Measurements from ENCODE around the gene ZBTB7A.

The ZBTB7A gene

DNA sequence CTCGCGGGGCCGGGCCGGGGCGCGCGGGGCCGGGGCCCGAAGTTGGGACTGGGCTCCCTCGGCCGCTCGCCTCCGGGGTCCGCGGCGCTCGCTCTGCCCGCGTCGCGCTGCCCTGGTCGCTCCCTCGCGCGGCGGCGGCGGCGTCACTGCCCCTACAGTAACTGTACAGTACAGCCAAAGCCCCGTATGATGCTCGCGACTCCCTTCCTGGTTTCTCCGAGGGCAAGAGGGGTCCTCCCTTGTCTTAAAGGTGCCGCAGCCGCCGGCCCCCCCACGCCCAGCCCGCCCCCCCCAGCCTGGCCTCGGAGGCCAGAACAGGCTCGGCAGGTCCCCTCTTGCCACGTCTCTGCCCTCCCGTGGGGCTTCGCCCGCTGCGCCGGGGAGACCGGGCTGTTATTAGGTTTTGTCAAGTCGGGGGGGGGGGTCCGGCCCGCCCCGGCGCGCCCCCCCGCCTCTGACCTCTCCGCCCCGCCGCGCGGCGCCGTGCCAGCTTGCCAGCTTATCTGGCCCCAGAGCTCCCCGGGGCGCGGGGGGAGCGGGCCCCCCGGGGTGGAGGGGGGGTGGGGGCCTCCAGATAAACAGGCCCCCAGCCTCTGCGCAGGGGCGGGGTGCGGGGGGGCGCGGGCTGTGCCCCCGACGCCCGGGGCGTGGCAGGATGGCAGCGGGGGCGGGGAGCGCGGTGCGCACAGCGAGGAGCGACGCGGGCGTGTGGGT lies at the start of gene ZBTB7A:
ZBTB7A (minus strand) TSS at position 218 of the 714 bp plus-strand sequence. CDS start 11,667 bp downstream, outside the sequence.
- peak in 2 of 3 donors; percentile 57 to 58 for DNase-seq (ENCODE audit: low read depth in 3 of 3)

DNA sequence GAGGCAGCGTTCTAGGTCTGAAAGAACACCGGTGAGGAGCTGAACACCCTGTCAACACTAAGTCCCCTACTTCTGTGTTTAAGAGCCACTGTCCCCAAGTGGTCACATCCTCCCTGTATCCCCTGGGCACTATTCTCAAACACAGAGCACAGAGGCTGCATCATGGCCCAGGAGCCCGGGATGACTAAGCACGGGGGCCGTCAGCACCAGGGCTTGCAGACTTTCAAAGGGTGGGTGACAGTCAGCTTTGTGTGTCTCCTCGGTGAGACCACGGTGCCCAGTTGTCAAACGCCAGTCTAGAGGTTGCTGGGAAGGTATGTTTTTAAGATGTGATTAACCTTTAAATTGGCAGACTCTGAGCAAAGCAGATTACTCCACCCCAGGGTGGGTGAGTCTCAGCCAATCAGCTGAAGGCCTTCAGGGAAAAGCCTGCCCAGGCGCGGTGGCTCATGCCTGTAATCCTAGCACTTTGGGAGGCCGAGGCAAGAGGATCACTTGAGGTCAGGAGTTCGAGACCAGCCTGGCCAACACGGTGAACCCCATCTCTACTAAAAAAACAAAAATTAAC lies 49.2 kb upstream of the ZBTB7A start:
- DNase-seq (ENCODE audit: low read depth in 3 of 3): no peak

DNA sequence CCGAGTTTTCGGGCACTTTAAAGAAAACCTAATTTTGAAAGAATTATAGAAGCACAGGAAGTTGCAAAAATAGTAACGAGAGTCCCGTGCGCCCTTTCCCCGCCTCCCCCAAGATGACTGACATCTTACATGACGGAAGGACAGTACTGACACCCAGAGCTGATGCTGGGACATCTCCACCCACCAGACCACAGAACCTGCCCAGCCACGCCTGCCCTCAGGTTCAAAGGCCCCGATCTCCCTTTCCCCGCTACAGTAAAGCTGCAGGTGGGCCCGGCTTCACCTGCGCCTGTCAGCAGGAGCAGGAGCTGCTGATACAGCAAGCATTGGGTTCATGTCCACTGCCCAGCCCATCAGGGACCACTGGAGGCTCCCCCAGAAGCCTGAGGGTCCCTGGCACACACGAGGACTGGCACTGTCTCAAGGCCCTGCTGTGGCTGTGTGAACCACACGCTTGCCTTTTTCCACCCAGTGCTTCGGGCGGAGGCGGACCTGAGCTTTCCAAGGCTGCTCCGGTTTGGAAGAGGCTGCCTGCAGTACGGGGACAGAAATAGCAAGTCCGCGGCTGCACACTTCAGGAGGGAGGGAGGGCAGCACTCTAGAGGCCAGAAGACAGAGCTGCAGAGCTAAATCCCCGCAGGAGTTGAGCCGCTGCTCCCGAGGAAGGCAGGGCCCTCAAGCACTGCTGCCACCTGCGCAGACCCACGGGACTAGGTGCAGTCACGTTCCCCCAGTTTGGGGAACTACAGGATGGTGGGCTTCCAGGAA lies 48.5 kb upstream of the ZBTB7A start:
- DNase-seq (ENCODE audit: low read depth in 3 of 3): peak in 2 of 3 donors; percentile 29 to 48

DNA sequence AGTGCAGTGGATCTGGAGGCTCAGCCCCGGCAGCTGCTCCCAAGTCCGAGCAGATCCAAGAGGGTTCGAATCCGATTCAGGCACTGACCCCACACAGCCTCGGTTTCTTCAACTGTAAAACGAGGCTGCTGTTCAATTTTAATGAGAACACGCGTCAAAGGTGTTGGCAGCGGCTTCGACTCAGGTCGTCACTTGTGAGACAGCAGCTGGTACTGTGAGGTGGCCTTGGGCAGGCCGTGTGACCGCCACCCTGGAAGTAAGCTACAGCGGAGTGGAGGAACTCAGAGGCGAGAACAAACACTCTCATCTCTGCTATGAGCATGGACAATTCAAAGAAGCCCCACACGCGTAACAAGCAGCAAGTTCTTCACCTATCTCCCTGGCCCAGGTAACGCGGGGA lies 47.5 kb upstream of the ZBTB7A start:
- no peak for DNase-seq (ENCODE audit: low read depth in 3 of 3)

DNA sequence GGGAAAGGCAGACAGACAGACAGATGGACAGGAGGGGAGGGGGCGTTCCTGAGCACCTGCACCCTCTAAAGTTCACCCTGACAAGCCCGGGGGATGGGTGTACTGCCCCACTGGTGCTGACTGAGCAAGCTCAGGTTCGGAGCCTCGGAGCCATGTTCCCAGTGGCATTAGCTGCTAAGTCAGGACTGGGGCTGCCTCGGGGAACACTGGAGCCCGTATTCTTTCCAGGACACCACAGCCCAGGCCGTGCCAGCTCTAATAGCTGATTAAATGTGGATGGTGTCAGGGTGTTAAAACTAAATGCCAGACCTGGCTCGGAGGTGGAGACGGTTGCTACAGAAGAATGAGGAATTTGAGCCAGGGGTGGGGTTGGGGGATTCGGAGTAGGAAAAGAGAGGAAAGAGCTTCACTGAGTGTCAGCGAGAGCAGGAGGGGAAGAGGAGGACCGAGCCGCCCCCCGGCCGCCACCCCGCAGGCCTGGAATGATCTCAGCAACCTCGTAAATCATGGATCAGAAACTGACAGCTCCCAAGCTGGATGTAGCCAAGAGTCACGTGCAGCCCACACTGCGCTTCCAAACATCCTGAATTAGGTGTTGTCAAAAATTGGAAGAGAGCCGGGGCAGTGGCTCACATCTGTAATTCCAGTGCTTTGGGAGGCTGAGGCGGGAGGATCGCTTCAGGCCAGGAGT lies 46.8 kb upstream of the ZBTB7A start:
- DNase-seq (ENCODE audit: low read depth in 3 of 3): no peak

DNA sequence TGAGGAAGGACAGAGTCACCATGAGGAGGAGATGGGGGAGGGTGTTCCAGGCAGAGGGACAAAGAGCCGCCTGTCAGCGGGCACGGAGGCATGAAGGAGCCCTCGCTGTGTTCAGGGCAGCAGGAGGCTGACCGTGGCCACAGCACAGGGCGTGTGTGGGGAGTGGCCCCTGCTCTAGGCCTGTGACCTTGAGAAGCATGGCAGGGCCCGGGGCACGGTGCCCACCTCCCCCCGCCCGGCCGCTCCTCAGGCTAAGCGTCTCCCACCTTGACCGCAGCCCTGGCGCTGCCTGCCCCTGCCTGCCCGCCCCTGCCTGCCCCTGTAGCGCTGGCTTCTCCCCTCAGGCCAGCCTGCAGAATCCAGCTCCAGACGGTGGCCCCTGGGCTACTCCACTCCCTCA lies 45.7 kb upstream of the ZBTB7A start:
- no peak for DNase-seq (ENCODE audit: low read depth in 3 of 3)

DNA sequence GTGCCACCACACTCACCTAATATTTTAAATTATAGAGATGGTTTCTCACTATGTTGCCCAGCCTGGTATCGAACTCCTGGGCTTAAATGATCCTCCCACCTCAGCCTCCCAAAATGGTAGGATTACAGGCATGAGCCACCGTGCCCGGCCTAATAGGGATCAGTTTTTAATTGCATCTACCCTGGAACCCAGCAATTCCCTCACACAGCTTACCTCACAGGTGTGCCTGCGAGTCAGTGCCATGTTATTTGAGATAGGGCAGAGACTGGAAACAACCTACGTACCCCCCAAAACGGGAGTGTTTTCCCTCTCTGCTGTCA lies 42.9 kb upstream of the ZBTB7A start:
- DNase-seq (ENCODE audit: low read depth in 3 of 3): no peak

DNA sequence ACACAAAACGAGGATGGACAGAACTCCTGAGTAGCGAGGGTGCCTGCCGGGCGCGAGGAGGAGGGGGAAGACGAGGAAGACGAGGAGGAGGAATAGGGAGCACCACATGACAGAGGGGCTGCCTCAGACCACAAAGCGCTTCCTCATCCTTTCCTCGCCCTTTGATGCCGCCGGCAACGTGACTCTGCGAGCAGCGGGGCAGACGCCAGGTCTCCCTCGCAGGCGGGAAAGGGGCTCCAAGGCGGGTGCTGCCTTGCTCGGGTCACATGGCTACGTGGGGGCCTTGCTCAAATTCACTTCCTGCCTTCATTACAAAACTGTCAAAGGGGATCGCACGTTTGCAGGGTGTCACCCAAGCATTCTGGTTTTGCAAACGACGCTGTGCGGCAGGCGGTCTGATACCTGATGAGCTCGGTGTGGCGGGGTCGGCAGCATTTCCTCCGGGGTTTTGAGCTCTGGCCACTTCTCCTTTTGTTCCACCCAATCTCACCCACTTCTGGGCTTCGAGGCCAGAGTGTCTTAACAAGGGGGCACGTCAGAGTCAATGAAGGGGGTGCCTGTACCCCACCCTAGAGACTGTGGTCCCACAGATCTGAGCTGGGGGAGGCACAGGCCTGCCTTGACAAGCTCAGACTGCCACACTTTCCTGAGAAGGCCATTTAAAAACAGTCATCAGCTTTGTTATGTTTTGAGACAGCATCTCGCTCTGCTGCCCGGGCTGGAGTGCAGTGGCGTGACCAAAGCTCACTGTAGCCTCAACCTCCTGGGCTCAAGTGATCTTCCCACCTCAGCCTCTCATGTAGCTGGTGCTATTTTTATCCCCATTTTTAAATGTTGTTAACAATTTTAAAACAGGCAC lies 42.3 kb upstream of the ZBTB7A start:
- DNase-seq (ENCODE audit: low read depth in 3 of 3): peak in 1 of 3 donors; percentile 45

DNA sequence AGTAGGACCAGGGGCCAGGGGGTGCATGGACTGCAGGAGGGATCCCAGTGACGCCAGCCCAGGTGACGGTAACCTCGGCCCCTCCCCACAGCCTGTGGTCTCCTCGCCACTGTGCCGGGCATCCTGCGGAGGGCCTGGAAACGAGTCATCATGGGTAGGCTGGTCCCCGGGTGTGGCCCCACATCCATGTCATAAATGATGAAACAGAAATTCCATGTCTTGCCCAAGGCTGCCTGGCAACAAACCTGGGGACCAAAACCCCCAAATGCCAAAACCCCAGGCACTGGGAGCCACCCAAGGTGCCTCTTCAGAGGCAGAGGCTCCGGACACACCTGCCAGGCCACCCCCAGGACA lies 36.4 kb upstream of the ZBTB7A start:
- no peak for DNase-seq (ENCODE audit: low read depth in 3 of 3)

DNA sequence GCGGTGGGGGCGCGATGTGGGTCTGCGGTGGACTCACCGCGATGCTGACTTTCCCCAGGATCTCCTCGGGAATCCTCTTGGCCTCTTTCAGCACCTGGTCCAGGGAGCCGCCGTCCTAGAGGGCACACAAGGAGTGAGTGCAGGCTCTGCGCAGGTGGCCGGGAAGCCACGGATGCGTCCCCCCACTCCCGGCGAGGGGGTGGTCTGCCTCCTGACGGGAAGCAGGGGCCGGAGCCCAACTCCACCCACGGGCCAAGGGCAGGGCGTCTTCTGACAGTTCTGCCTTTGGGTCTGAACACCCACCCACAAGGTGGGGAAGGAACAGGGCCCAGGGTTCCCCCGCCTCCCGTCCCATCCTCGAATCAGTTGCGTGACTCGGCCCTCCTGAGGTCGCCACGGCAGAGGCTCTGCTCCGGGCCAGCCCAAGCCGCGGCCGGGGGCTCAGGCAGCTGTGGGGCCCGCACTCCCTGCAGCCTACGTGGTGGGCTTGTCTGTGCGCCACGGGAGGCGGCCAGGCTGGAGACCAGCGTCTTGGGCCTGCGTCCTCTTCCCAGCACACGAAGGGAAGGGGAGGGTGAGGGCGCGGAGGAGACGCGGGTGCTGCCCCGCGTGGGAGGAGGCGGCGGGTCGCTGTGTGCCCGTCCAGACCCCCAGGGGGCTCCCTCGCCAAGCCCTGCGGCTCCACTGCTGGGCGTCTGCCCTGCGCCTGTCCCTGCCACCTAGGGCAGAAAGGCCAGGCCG lies 35.8 kb upstream of the ZBTB7A start:
- DNase-seq (ENCODE audit: low read depth in 3 of 3): no peak

DNA sequence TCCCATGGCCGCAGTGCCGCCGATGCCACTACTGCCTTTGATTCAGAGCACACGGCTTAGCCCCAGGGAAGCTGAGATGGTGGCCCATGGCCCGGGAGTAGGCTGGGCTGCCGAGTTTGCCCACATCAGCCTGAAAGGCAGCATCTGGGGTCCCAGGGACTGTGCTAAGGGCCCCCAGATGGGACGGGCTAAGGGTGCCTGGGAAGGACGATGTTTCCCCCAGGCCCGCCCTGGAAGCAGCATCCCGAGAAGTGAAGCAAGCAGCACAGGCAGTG lies 34.7 kb upstream of the ZBTB7A start:
- no peak for DNase-seq (ENCODE audit: low read depth in 3 of 3)

DNA sequence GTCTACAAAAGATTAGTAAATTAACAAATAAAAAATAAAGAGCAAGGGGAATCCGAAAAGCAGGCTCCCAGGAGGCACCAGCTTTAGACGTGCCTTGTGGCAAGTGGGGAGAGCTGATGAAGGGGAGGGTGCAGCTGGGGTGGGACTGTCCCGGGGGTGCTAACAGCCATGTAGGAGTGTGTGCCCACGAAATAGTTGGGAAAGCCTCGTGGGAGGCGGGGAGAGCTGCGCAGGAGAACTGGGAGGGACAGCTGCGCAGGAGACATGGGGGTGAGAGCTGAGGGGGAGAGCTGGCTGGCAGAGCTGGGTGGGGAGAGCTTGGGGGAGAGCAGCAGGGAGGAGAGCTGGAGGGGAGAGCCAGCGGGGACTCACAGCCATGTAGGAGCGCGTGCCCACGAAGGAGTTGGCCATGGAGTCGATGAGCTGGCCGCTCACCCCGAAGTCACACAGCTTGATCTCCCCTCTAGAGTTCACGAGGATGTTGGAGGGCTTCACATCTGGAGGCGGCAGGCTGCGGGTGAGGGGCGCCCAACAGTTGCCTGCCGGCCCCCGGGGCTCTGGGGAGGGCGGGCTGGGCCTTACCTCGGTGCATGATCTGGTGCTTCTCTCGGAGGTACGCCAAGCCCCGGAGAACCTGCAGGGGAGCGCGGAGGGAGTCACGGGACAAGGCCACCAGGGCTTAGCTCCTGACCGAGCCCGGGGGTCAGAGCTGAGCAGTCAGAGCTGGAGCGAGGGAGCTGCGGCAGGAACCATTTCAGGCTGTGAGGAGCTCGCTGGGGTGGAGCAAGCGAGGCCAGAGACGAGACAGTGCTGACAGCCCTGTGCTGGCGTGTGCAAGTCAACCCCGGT lies 34.2 kb upstream of the ZBTB7A start:
- no peak for DNase-seq (ENCODE audit: low read depth in 3 of 3)

DNA sequence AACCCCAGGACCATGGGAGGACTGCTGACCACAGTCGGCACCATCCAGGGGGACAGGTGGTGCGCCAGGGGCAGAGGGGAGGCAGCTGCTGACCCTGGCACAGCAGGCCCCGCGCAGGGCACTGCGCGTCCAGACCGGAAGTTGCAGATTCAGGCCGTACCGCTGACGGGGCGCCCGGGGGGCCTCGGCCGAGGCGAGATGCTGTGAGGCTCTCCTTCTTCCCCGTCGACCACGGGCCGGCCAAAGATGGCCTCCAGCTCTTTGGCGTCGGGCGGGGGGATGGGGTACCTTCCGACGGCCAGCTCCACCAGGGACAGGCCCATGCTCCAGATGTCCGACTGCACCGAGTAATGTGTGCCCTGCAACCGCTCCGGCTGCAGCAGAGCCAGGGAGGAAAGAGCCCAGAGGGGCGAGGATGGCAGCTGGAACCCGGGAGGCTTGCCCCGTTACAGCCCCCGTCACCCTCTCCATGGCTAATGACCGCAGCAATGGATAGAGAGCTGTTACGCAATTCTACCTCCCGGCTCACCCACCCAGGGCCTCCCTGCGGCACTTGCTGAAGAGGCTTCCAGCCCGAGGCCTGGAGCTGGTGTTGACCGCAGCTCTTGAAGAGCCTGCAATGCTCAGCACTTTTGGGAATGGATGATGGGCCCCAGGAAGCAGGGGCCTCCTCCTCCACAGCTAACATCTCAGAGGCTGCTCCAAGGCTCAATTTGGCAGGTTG lies 32.5 kb upstream of the ZBTB7A start:
- no peak for DNase-seq (ENCODE audit: low read depth in 3 of 3)

DNA sequence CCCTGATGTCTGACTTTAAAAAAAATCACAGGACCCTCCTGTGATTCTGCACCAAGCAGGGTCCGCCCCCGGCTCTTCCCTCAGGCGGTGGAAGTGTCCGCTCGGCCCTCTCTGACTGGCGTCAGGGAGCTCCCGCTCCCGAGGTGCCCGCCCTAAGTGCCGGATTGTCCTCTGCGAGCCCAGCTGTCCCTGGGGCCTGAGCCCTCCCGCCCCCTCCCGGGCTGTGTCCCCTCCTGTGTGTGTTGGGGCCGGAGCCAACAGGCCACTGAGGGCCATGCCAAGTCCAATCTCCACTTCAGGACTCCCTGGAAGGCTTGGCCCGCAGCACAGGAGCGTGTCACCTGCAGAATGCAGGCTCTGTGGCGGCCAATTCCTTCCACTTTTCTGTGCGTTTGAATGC lies 31.8 kb upstream of the ZBTB7A start:
- DNase-seq (ENCODE audit: low read depth in 3 of 3): no peak

DNA sequence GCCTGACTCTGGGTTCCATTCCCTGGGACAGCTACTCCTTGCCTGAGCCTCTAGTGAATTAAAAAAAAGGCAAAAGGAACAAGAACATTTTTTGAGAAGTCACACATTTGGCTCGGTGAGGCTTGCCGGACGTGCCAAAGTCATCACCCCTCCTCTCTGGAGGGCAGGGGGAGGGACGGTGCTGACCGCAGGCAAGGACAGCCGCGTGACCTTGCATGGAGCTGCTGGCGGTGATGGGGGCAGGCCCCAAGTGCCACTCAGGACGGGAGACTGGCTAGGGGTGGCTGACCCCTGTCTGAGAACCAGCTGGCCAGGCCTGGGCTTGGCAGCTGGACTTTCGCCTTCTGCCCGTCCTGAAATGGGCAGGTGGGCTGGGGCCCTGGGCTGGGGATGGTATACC lies 30.8 kb upstream of the ZBTB7A start:
- DNase-seq (ENCODE audit: low read depth in 3 of 3): no peak

DNA sequence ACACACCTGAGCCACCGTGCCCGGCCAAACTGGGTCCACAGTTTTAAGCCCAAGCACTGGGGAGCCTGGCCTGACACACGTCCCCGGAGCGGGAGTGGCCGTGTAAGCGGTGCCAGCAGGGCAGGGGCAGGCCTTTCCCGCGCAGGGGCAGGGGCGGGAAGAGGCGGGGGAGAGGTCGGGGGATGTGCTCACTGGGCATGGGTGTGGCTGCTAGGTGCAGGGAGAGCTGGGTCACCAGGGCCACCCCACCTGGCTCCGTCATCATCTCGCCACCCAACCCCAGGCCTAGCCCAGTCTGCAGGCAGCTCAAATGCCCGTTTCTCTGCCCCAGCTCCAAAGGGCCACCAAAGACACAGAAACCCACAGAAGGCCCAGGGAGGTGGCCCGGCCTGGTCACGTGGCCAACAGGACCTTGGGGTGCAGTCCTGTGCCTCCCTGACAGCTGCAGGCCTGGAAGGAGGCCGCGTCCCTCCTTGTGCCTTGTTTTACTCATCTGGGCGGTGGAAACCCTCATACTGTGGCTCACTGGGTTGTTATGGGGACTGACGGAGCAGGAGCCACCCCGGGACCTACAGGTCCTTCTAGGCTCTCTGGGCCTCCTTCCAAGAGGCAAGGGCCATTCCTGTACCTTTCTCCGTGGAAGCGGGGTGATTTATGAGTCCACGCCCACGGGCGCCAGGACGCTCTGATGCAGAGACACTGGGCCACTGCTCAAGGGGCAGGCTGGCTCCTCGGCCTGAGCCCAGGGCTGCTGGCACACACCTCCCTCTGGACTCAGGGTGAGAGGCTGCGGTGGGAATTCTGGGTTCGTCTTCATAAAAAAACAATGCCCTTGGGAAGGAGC lies 29.6 kb upstream of the ZBTB7A start:
- DNase-seq (ENCODE audit: low read depth in 3 of 3): no peak

DNA sequence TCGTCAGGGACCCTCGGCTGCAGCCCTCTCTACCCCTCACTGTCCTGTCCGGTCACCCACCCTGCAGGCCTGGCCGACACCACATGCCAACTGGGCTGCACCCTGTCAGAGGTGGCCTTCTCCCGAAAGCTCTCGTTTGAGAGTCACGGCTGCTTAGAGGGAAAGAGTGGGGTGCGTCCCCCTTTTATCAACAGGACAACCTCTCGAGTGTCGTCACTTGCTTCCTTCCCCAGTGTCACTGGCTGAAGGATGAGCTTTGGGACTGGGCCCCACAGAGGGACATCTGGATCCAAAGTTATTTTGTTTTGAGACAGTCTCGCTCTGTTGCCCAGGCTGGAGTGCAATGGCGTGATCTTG lies 28.8 kb upstream of the ZBTB7A start:
- DNase-seq (ENCODE audit: low read depth in 3 of 3): no peak

DNA sequence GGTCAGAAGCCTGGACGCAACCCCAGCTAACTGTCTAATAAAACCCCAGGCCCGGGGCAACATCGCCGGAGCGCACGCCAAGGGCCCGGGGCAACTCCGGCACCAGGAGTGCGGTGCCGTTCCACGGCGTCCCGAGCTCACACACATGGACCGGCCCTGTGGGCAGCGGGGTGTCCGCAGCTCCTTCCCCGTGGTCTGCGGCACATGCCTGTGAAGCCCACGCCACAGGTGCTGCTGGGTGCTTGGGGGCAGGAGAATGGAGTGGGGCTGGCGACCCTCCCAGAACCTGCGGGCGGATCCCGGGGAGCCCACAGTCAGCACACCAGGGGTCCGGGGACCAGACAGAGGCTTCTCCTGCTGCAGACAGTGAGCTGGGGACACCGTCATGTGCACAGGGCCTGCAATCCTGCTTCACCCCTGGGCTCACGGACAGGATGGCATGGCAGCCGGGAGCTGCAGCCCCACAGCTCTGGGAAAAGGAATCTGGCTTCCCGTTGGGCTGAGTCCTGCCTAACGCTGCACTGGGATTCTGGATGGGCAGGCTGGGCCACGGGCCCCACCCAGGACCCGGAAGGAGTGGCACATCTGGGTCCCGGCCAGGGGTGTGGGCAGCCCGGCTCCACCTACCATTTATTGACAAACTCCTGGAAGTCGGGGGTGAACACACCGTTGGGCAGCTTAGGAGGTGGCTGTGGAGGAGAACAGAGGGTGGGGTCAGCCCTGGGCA lies 28.2 kb upstream of the ZBTB7A start:
- no peak for DNase-seq (ENCODE audit: low read depth in 3 of 3)
